AG09309 (cell line): ENCODE measurements around the gene SERPINA12.

Experiments
- DNase-seq: peaks from one replicate; pipeline ENCODE4 v3.0.0-alpha.2; 2010; ENCODE audit warnings: low read depth
- H3K4me3 ChIP-seq: 2 replicates; pipeline ENCODE4 v1.5.1; 2011; ENCODE audit warnings: mild to moderate bottlenecking, low read depth, low read length, moderate library complexity; ENCODE audit not compliant: control insufficient read depth
- CTCF ChIP-seq: IDR thresholded peaks from 2 replicates; pipeline ENCODE4 v1.5.1; 2011; ENCODE audit warnings: mild to moderate bottlenecking, low read depth, low read length, inconsistent platforms; ENCODE audit not compliant: insufficient read depth, control insufficient read depth; ENCODE audit errors: missing control alignments

SERPINA12 gene

DNA sequence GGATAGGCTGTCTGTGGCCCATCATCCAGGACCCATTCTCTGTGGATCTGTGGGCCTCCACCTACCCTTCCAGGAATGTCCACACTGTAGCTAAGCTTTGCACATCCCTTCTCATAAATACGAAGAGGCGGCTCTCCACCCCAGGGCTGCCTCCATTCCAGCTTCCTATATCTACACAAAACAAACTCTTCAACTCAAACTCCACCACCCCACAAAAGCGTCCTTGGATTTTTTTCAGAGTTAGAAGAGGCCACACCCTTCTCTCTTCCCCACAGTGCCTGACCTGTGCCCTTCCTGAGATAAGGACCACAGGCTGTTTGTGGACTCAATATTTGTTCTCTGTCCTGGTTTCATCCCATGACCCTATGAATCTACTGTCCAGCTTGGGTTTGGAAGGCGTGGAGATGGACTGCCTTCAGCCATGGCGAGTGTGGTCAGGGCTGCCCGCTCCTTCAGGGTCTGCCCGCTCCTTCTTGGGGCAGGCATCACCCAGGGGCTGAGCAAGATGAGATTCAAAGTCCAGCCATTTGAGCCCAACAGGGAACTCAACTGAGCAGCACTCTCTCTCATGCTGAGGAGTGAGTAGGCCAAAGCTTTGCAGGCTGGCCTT lies 13.0 kb upstream of the SERPINA12 start:
- no peak overlapping the region for H3K4me3 ChIP-seq
- TF ChIP-seq CTCF: no peak
- no peak for DNase-seq

- no peak for DNase-seq
- TF ChIP-seq CTCF: no peak
- no peak overlapping the region for H3K4me3 ChIP-seq
These were observed 12.3 kb upstream of the SERPINA12 start for GRCh38 chr14:94521375-94522114.

- no peak for TF ChIP-seq CTCF
- no peak overlapping the region for H3K4me3 ChIP-seq
- no peak for DNase-seq
These were observed 8.5 kb upstream of the SERPINA12 start for GRCh38 chr14:94517641-94518257.

DNA sequence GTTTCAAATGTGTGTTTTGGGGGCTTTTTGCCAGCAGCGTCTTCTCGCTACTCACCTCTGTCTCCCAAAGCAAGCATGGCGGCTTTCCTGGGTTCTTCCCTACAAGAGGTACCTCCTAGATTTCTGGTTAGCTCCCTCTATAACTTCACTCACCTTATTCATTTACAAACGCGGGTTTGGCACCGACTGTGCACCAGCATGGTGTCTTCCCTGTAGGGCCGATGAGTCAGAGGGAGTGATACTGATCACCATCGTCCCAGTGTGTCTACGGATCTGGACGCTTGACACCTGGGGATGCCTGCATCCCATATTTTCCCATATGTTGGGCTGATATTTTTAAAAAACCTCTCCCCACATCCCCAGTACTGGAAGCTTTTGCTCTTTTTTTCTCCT lies 8.0 kb upstream of the SERPINA12 start:
- DNase-seq: no peak
- TF ChIP-seq CTCF: no peak

DNA sequence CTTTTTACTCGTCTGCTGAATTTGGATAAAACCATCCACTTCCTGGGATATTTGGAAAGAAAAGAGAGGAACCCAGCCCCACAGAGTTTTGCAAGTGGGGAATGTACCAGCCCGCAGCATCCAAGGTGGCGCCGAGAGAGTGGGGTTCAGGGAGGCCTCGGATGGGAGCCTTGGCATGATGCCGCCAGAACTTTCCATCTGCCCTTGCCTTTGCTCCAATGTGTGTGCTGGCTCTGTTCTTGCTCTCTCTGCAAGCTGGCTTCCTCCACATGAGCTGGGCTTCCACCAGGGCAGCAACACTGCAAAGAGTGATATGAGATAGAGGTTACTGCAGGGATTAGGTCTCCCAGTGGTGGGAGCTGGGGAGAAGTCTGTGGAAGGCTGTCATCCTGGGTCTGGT lies 6.6 kb upstream of the SERPINA12 start:
- no peak for TF ChIP-seq CTCF
- no peak for DNase-seq

More for the DNA sequence above, 8.0 kb upstream of the SERPINA12 start:
- no peak overlapping the region for H3K4me3 ChIP-seq

GRCh38 chr14:94515426-94515825 lies 6.2 kb upstream of the SERPINA12 start:
- TF ChIP-seq CTCF: no peak
- DNase-seq: no peak
- no peak overlapping the region for H3K4me3 ChIP-seq

More for the DNA sequence above, 6.6 kb upstream of the SERPINA12 start:
- no peak overlapping the region for H3K4me3 ChIP-seq
